Esophagus muscularis mucosa (tissue), 4 donors: ENCODE measurements around the gene TMPRSS11D. TPM values are rescaled to one million over a fixed set of nuclear protein-coding genes. Genes with fewer than 3 reads are reported as not detected.

ENCODE experiments used
- DNase-seq: peaks from one replicate; pipeline ENCODE4 v3.0.0-alpha.2; 2017; ENCODE audit errors: extremely low spot score
- H3K27ac ChIP-seq, 4 donors: fragments of 200-600 bp; sonication (generic); replicated peaks in 1 of 4; 1 replicate in 3 of 4; 2 replicates in 1 of 4; pipeline ENCODE4 v1.5.1; 2016 to 2019; ENCODE audit warnings: mild to moderate bottlenecking in 1 of 4
- H3K27me3 ChIP-seq, 4 donors: fragments of 200-600 bp; sonication (generic); one replicate each; pipeline versions ENCODE4 v1.5.1 to v1.6.0; 2016 to 2019
- H3K36me3 ChIP-seq, 4 donors: fragments of 200-600 bp; sonication (generic); one replicate each; pipeline ENCODE4 v1.5.1; 2016 to 2019
- H3K4me1 ChIP-seq, 4 donors: fragments of 200-600 bp; sonication (generic); one replicate each; pipeline ENCODE4 v1.5.1; 2016 to 2019
- H3K4me3 ChIP-seq, 4 donors: fragments of 200-600 bp; sonication (generic); 1 replicate in 2 of 4; 2 replicates in 2 of 4; pipeline ENCODE4 v1.5.1; 2016 to 2019; ENCODE audit warnings: mild to moderate bottlenecking in 4 of 4, moderate library complexity in 1 of 4
- H3K9me3 ChIP-seq, 4 donors: fragments of 200-600 bp; sonication (generic); 1 replicate in 3 of 4; 2 replicates in 1 of 4; pipeline ENCODE4 v1.5.1; 2016 to 2019
- CTCF ChIP-seq, 3 experiments: fragments of 200-600 bp in 2 of 3; fragments of 450-650 bp in 1 of 3; sonication (generic) in 2 of 3; IDR thresholded peaks; one replicate each; pipeline ENCODE4 v1.5.1; 2017 to 2019; ENCODE audit warnings: antibody characterized with exemption in 3 of 3, mild to moderate bottlenecking in 2 of 3, moderate library complexity in 1 of 3
- EP300 ChIP-seq: sonication (generic); formaldehyde crosslinking; IDR thresholded peaks from one replicate; pipeline ENCODE4 v1.6.1; 2017; ENCODE audit warnings: antibody characterized with exemption
- POLR2A ChIP-seq: fragments of 450-650 bp; IDR thresholded peaks from one replicate; pipeline ENCODE4 v1.6.1; 2017; ENCODE audit warnings: antibody characterized with exemption, moderate library complexity, mild to moderate bottlenecking, low read depth
- POLR2AphosphoS5 ChIP-seq, 2 donors: sonication (generic); formaldehyde crosslinking; IDR thresholded peaks; one replicate each; pipeline ENCODE4 v1.6.1; 2017; ENCODE audit warnings: antibody characterized with exemption in 2 of 2
- WGBS: methylation state at CpG from one replicate; pipeline ENCODE4 v1.1.5; 2018; 5-methylcytosine and 5-hydroxymethylcytosine counted together
- intact Hi-C: fragments of 100-400 bp; cut with DNase I; formaldehyde crosslinking; loops from one replicate; pipeline ENCODE4 v1.15.1; 2023
- total RNA-seq, 4 donors: library from RNA; depleted of rRNA; stranded (reverse); fragments of >200 nt; gene quantifications; one replicate each; pipeline versions ENCODE4 v1.1.0 to v1.2.1, GENCODE V29; 2016

TMPRSS11D gene
- total RNA-seq, 4 donors from 2014 or later, result not detected

GRCh38 chr4:67892905-67893304 lies 9.1 kb upstream of the TMPRSS11D start:
- Histone ChIP-seq H3K4me1 (no peaks in the 10 kb centered on the region), H3K4me3 (no peak overlapping the region), H3K36me3 (no peaks in the 10 kb centered on the region), H3K9me3 (no peaks in the 10 kb centered on the region), H3K27ac (no peak overlapping the region), H3K27me3 (no peaks in the 10 kb centered on the region)
- intact Hi-C loops, result no loop called here
- TF ChIP-seq POLR2A, result no peak
- WGBS, result 69% methylated on average over 3 of the region's 3 CpGs
- DNase-seq, result no peak

GRCh38 chr4:67892253-67892652 lies 8.5 kb upstream of the TMPRSS11D start:
- no peak for TF ChIP-seq POLR2AphosphoS5 (IDR thresholded peaks at IDR 0.05)
- no peak for TF ChIP-seq CTCF (IDR thresholded peaks at IDR 0.05)
- TF ChIP-seq EP300, result no peak
- no peak for TF ChIP-seq POLR2A
- no peak overlapping the region for H3K27ac ChIP-seq
- intact Hi-C loops, result no loop called here
- H3K36me3 ChIP-seq, result no peaks in the 10 kb centered on the region
- no peaks in the 10 kb centered on the region for H3K27me3 ChIP-seq
- 81% methylated on average over 2 of the region's 2 CpGs for WGBS
- DNase-seq, result no peak
- no peak overlapping the region for H3K4me3 ChIP-seq
- no peaks in the 10 kb centered on the region for H3K4me1 ChIP-seq
- H3K9me3 ChIP-seq, result no peaks in the 10 kb centered on the region

GRCh38 chr4:67891645-67892044 lies 7.8 kb upstream of the TMPRSS11D start:
- no peaks in the 10 kb centered on the region for H3K27me3 ChIP-seq
- intact Hi-C loops, result no loop called here
- no peak overlapping the region for H3K4me3 ChIP-seq
- H3K36me3 ChIP-seq, result no peaks in the 10 kb centered on the region
- H3K9me3 ChIP-seq, result no peaks in the 10 kb centered on the region
- DNase-seq, result no peak
- no peaks in the 10 kb centered on the region for H3K4me1 ChIP-seq
- TF ChIP-seq CTCF (IDR thresholded peaks at IDR 0.05) (no peak), POLR2AphosphoS5 (IDR thresholded peaks at IDR 0.05) (no peak), POLR2A (no peak), EP300 (no peak)
- H3K27ac ChIP-seq, result no peak overlapping the region

GRCh38 chr4:67886281-67886680 lies 2.5 kb upstream of the TMPRSS11D start:
- Histone ChIP-seq H3K4me1 (no peaks in the 10 kb centered on the region), H3K36me3 (no peaks in the 10 kb centered on the region), H3K9me3 (no peaks in the 10 kb centered on the region), H3K27me3 (no peaks in the 10 kb centered on the region), H3K27ac (no peak overlapping the region), H3K4me3 (no peak overlapping the region)
- no peak for TF ChIP-seq POLR2AphosphoS5 (IDR thresholded peaks at IDR 0.05)
- TF ChIP-seq CTCF (IDR thresholded peaks at IDR 0.05), result no peak
- no peak for TF ChIP-seq EP300
- TF ChIP-seq POLR2A, result no peak
- DNase-seq, result no peak
- intact Hi-C loops, result no loop called here
- WGBS, result 60% methylated on average over 4 of the region's 4 CpGs

GRCh38 chr4:67885762-67886161 lies 2.0 kb upstream of the TMPRSS11D start:
- no peak overlapping the region for H3K4me3 ChIP-seq
- H3K27me3 ChIP-seq, result no peaks in the 10 kb centered on the region
- H3K4me1 ChIP-seq, result no peaks in the 10 kb centered on the region
- 54% methylated on average over 6 of the region's 6 CpGs for WGBS
- no peaks in the 10 kb centered on the region for H3K36me3 ChIP-seq
- no peak for DNase-seq
- no peak for TF ChIP-seq POLR2AphosphoS5 (IDR thresholded peaks at IDR 0.05)
- TF ChIP-seq EP300, result no peak
- TF ChIP-seq POLR2A, result no peak
- TF ChIP-seq CTCF (IDR thresholded peaks at IDR 0.05), result no peak
- H3K9me3 ChIP-seq, result no peaks in the 10 kb centered on the region
- H3K27ac ChIP-seq, result no peak overlapping the region
- intact Hi-C loops, result no loop called here
